Smooth muscle cell (in vitro differentiated cells): ENCODE results near the gene CENPT. TPM values are rescaled to one million over a fixed set of nuclear protein-coding genes. Genes with fewer than 3 reads are reported as not detected.
A peak's percentile ranks its signal among the peaks of the same experiment; 100 is the strongest.

ENCODE experiments used
- DNase-seq: peaks from one replicate; lab custom pipeline; 2025; ENCODE audit not compliant: unreplicated experiment; lab: John Stamatoyannopoulos, UW
- H2AFZ ChIP-seq: fragments of 200-600 bp; sonication (generic); 2 replicates; pipeline ENCODE4 v1.6.0; 2016; ENCODE audit warnings: antibody characterized with exemption, low read depth, mild to moderate bottlenecking
- H3F3A ChIP-seq: fragments of 200-600 bp; sonication (generic); 2 replicates; pipeline ENCODE4 v1.6.0; 2017; ENCODE audit warnings: antibody characterized with exemption, low read depth
- H3K27ac ChIP-seq: fragments of 200-600 bp; sonication (generic); 2 replicates; pipeline ENCODE4 v1.5.1; 2016; ENCODE audit warnings: low read depth, mild to moderate bottlenecking
- H3K27me3 ChIP-seq: fragments of 200-600 bp; sonication (generic); 2 replicates; pipeline ENCODE4 v1.6.1; 2016; ENCODE audit warnings: low read depth, mild to moderate bottlenecking
- H3K36me3 ChIP-seq: fragments of 200-600 bp; sonication (generic); 2 replicates; pipeline ENCODE4 v1.5.1; 2016; ENCODE audit warnings: low read depth
- H3K4me1 ChIP-seq: fragments of 200-600 bp; sonication (generic); 2 replicates; pipeline ENCODE4 v1.5.1; 2016; ENCODE audit warnings: low read depth
- H3K4me2 ChIP-seq: fragments of 200-600 bp; sonication (generic); 2 replicates; pipeline ENCODE4 v1.6.0; 2016; ENCODE audit warnings: mild to moderate bottlenecking
- H3K4me3 ChIP-seq: fragments of 200-600 bp; sonication (generic); 2 replicates; pipeline ENCODE4 v1.5.1; 2016; ENCODE audit warnings: mild to moderate bottlenecking
- H3K79me2 ChIP-seq: fragments of 200-600 bp; sonication (generic); 2 replicates; pipeline ENCODE4 v1.6.0; 2016; ENCODE audit warnings: low read depth, mild to moderate bottlenecking
- H3K9ac ChIP-seq: fragments of 200-600 bp; sonication (generic); 2 replicates; pipeline ENCODE4 v1.6.0; 2016; ENCODE audit warnings: low read depth
- H3K9me3 ChIP-seq: fragments of 200-600 bp; sonication (generic); replicated peaks from 2 replicates; pipeline ENCODE4 v1.5.1; 2016; ENCODE audit warnings: low read depth
- H4K20me1 ChIP-seq: fragments of 200-600 bp; sonication (generic); 2 replicates; pipeline ENCODE4 v1.6.0; 2016; ENCODE audit warnings: low read depth
- CTCF ChIP-seq: fragments of 200-600 bp; sonication (generic); IDR thresholded peaks from 2 replicates; pipeline ENCODE4 v1.5.1; 2017; ENCODE audit warnings: borderline replicate concordance, mild to moderate bottlenecking, antibody characterized with exemption; ENCODE audit not compliant: insufficient read depth, poor library complexity, severe bottlenecking
- WGBS: methylation state at CpG from one replicate; pipeline ENCODE4 v1.1.7; 2016; ENCODE audit warnings: low lambda C conversion rate; 5-methylcytosine and 5-hydroxymethylcytosine counted together
- polyA plus RNA-seq: library from polyadenylated mRNA; unstranded; fragments of >200 nt; fragmentation: Nextera tagmentation; extraction: Ambion mirVana; gene quantifications from 2 replicates; pipeline ENCODE4 v1.2.1, GENCODE V29; 2016
- total RNA-seq: library from RNA; depleted of rRNA; stranded (reverse); fragments of >200 nt; gene quantifications from 2 replicates; pipeline ENCODE4 v1.2.3, GENCODE V29; 2014

The CENPT gene
- total and polyA plus RNA-seq, 2 experiments from 2014 or later: 47.0 to 65.8 TPM

- 78% methylated on average over 8 of the region's 8 CpGs for WGBS
- Histone ChIP-seq H3K4me2 (no peak overlapping the region), H3K27ac (peak overlapping the region; percentile 88)
Measured at GRCh38 chr16:67860589-67861398, 13.3 kb upstream of the CENPT start.

GRCh38 chr16:67858500-67858899 lies 11.0 kb upstream of the CENPT start:
- Histone ChIP-seq H3K4me3 (no peak overlapping the region), H3K9ac (peak overlapping the region; percentile 97), H3K4me2 (peak overlapping the region; percentile 10), H3K27ac (peak overlapping the region; percentile 99), H2AFZ (no peak overlapping the region), H4K20me1 (peaks cover 100% of the 10 kb centered on the region), H3F3A (no peaks in the 10 kb centered on the region), H3K4me1 (no peaks in the 10 kb centered on the region), H3K9me3 (no peaks in the 10 kb centered on the region), H3K27me3 (no peaks in the 10 kb centered on the region), H3K79me2 (peaks cover 98% of the 10 kb centered on the region), H3K36me3 (no peaks in the 10 kb centered on the region)
- DNase-seq: no peak
- TF ChIP-seq CTCF: no peak
- WGBS: 98% methylated on average over 4 of the region's 4 CpGs

More at GRCh38 chr16:67860589-67861398, 13.3 kb upstream of the CENPT start:
- no peak for TF ChIP-seq CTCF
- Histone ChIP-seq H3F3A (no peaks in the 10 kb centered on the region), H4K20me1 (peaks cover 99% of the 10 kb centered on the region), H3K4me3 (no peak overlapping the region), H2AFZ (no peak overlapping the region), H3K9ac (peak overlapping the region; percentile 56), H3K9me3 (no peaks in the 10 kb centered on the region), H3K79me2 (peaks cover 96% of the 10 kb centered on the region), H3K4me1 (no peaks in the 10 kb centered on the region), H3K36me3 (no peaks in the 10 kb centered on the region), H3K27me3 (no peaks in the 10 kb centered on the region)
- DNase-seq: no peak

- no peaks in the 10 kb centered on the region for H3K9me3 ChIP-seq
- no peak overlapping the region for H2AFZ ChIP-seq
- H3K4me2 ChIP-seq: peak overlapping the region; percentile 35
- H3K36me3 ChIP-seq: no peaks in the 10 kb centered on the region
- peaks cover 100% of the 10 kb centered on the region for H4K20me1 ChIP-seq
- no peak for TF ChIP-seq CTCF
- no peak for DNase-seq
- peaks cover 98% of the 10 kb centered on the region for H3K79me2 ChIP-seq
- 63% methylated on average over 3 of the region's 3 CpGs for WGBS
- no peak overlapping the region for H3K4me3 ChIP-seq
- H3F3A ChIP-seq: no peaks in the 10 kb centered on the region
- no peaks in the 10 kb centered on the region for H3K4me1 ChIP-seq
- peak overlapping the region; percentile 97 for H3K9ac ChIP-seq
- H3K27ac ChIP-seq: peak overlapping the region; percentile 99
- no peaks in the 10 kb centered on the region for H3K27me3 ChIP-seq
Measured at GRCh38 chr16:67857547-67858233, 10.2 kb upstream of the CENPT start.
